Cardiac fibroblast (primary cell): ENCODE measurements around the gene STARD13.

Experiments used
- DNase-seq, 2 donors: peaks; one replicate each; pipeline versions ENCODE4 v3.0.0 to v3.0.0-alpha.2; 2010; ENCODE audit warnings: low read depth in 2 of 2
- H3K4me3 ChIP-seq, 2 donors: replicated peaks in 1 of 2; 1 replicate in 1 of 2; 2 replicates in 1 of 2; pipeline ENCODE4 v1.5.1; 2011; ENCODE audit warnings: low read depth in 2 of 2, low read length in 2 of 2, mild to moderate bottlenecking in 2 of 2, moderate library complexity in 1 of 2
- TF ChIP-seq, protein P1 (sequence below): IDR thresholded peaks from one replicate; pipeline ENCODE4 v1.5.1; 2011; ENCODE audit warnings: low read depth, mild to moderate bottlenecking, low read length, inconsistent platforms

STARD13 gene

GRCh38 chr13:33080972-33081590 lies 204.5 kb downstream of the STARD13 start:
- peak; percentile 44 to 81 for DNase-seq
- TF ChIP-seq, protein P1, sequence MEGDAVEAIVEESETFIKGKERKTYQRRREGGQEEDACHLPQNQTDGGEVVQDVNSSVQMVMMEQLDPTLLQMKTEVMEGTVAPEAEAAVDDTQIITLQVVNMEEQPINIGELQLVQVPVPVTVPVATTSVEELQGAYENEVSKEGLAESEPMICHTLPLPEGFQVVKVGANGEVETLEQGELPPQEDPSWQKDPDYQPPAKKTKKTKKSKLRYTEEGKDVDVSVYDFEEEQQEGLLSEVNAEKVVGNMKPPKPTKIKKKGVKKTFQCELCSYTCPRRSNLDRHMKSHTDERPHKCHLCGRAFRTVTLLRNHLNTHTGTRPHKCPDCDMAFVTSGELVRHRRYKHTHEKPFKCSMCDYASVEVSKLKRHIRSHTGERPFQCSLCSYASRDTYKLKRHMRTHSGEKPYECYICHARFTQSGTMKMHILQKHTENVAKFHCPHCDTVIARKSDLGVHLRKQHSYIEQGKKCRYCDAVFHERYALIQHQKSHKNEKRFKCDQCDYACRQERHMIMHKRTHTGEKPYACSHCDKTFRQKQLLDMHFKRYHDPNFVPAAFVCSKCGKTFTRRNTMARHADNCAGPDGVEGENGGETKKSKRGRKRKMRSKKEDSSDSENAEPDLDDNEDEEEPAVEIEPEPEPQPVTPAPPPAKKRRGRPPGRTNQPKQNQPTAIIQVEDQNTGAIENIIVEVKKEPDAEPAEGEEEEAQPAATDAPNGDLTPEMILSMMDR, result no peak
- H3K4me3 ChIP-seq, result peak overlapping the region in 1 of 2 donors; percentile 15

DNA sequence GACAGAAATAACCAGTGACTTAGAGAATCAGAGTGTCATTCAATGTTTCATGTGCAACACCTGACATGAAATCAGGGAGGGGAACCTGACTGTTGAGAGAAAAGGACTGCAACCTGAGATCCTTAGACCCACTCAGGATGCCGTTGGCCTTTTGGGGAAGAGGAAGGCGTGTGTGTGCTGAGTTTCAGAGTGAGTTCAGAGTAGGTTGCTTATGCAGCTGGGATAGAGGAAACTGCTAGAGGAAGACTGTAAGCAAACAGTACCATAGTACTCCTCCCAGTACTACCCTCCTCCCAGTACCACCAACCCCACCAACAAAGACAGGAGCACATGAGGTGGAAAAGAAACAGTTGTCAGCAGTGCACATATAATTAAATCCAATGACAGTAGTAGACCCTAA lies 205.6 kb downstream of the STARD13 start:
- TF ChIP-seq, protein P1, result no peak
- DNase-seq, result no peak

GRCh38 chr13:33078263-33078662 lies 207.3 kb downstream of the STARD13 start:
- no peak overlapping the region for H3K4me3 ChIP-seq
- TF ChIP-seq, protein P1, result no peak

More for the DNA sequence above, 205.6 kb downstream of the STARD13 start:
- no peak overlapping the region for H3K4me3 ChIP-seq

DNA sequence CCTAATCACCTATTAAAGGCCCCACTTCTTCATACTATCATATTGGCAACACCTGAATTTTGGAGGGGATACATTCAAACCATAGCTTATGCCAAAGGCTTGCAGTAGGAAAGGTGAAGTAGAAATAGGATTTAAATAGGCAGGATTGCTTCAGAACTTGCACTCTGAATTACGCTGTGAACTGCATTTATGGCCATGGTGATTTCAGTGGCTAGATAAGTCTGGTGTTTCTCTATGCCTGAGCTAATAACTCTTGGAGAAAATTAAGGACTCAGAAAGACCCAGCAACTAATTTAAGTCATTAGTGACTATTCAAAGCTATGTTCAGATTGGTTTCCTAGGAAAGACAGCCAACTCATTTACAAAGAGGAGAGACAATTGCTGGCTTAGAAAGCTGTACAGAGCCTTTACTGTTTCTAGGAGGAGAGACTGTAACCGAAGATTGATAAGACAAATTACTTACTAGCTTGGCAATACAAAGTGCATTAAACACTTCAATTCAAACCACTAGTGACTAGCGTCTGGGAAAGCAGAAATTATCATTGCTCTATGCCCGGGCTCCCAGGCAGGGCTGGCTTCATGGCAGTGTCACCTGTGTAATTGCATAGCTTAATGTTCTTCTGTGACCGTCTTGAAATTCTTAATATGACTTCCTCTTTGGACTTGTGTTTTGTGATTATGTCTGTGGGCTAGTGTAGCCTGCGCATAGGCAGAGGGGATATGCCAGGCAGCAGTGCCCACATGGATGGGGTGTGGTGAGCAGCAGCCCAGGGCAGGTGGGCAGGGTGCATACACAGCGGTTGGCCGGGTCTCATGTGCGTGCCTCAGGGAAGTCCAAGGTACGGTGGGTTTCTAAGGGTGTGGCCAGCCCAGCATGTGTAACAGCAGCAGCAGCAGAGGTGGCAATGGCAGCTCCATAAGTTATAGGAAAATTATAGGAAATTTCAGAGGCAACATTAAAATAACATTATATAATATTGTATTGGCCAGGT lies 209.3 kb downstream of the STARD13 start:
- TF ChIP-seq, protein P1, result no peak
- DNase-seq, result no peak
- no peak overlapping the region for H3K4me3 ChIP-seq

More at GRCh38 chr13:33078263-33078662, 207.3 kb downstream of the STARD13 start:
- no peak for DNase-seq

DNA sequence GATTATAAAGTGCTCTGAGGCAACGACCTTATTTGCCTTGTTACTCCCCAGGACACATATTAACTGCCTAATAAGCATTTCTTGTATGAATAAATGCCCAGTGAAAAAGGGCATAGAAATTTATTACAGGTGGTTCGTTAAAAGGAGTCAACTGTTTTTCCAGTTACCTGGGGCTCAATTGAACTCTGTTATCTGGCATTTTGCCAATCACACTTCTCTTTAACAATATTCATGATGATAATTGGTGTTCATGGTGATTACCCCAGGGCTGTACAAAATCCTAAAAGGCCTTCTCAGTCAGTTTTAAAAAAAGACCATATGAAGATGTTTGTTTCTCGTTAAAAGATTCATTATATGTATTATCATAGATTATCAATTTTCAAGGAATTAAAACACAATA lies 212.2 kb downstream of the STARD13 start:
- no peak overlapping the region for H3K4me3 ChIP-seq
- TF ChIP-seq, protein P1, result no peak
- no peak for DNase-seq

DNA sequence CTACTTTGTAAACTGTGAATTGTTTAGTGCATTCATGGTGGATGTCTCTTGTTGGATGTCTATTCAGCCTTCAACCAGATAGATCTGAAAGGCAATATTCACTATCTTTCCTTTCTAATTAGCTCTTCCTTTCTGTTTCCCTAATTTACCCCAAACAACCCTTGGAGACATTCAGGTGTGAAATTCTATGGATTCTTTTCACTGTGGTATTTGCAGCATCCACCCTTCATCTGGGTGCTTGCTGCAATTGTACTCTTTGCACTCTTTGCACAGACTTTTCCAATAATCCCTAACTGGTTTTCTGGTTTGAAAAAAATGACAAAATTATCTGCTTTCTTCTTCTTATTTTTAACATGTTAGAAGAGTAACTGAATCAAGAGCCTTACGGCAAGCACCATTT lies 212.8 kb downstream of the STARD13 start:
- TF ChIP-seq, protein P1, result no peak
- DNase-seq, result no peak

More for the DNA sequence above, 212.8 kb downstream of the STARD13 start:
- no peak overlapping the region for H3K4me3 ChIP-seq
